GM12878 (cell line): ENCODE results near the gene FOLR3. TPM values are rescaled to one million over a fixed set of nuclear protein-coding genes. Genes with fewer than 3 reads are reported as not detected.
A peak's percentile ranks its signal among the peaks of the same experiment; 100 is the strongest.

Source experiments
- ATAC-seq: fragments of 200-7000 bp; cut with Tn5 transposase; 3 replicates; pipeline ENCODE4 v1.9.1; 2020; ENCODE audit warnings: mild to moderate bottlenecking, moderate library complexity
- BruUV-seq: library from RNA; stranded (reverse); fragments of 400-500 nt; replicated peaks from 2 replicates; lab custom pipeline; 2021; lab: Mats Ljungman, UMichigan
- CTCF ChIA-PET: fragments of 300-600 bp; sonication (Branson Sonifier 250); formaldehyde crosslinking; extraction: SDS; loops from one replicate; lab custom pipeline; 2021; ENCODE audit warnings: inconsistent platforms; lab: Yijun Ruan, JAX
- POLR2A ChIA-PET: fragments of 350-600 bp; formaldehyde crosslinking; extraction: SDS; loops from one replicate; lab custom pipeline; 2021; ENCODE audit warnings: inconsistent platforms; lab: Charles Lee
- RAD21 ChIA-PET: fragments of 300-600 bp; sonication (Branson Sonifier 250); formaldehyde crosslinking; loops from one replicate; lab custom pipeline; 2023; ENCODE audit warnings: antibody characterized with exemption; ENCODE audit not compliant: unreplicated experiment; lab: Charles Lee
- SMC1A ChIA-PET: fragments of 300-600 bp; sonication (Branson Sonifier 250); formaldehyde crosslinking; loops from one replicate; lab custom pipeline; 2023; ENCODE audit not compliant: unreplicated experiment, uncharacterized antibody; lab: Charles Lee
- DNase-seq: peaks from one replicate; pipeline ENCODE4 v3.0.0-alpha.2; 2011; ENCODE audit warnings: low read depth, low spot score
- FAIRE-seq: peaks from 3 replicates; lab custom pipeline; 2011; peaks lifted over from hg19 to GRCh38; lab: Jason Lieb, UNC
- H2AFZ ChIP-seq: 2 replicates; pipeline ENCODE4 v1.6.0; 2011; ENCODE audit warnings: low read depth, low read length, control low read depth; ENCODE audit not compliant: control insufficient read depth
- H3K27ac ChIP-seq: 2 replicates; pipeline ENCODE4 v1.5.1; 2011; ENCODE audit warnings: control low read depth; ENCODE audit not compliant: control insufficient read depth, insufficient read depth
- H3K27me3 ChIP-seq, 2 experiments: replicated peaks in 1 of 2; 2 replicates each; pipeline versions ENCODE4 v1.6.0 to v1.6.1; 2011; ENCODE audit warnings: low read length in 1 of 2; ENCODE audit not compliant: control insufficient read depth in 2 of 2, insufficient read depth in 2 of 2
- H3K36me3 ChIP-seq, 2 experiments: 2 replicates each; pipeline ENCODE4 v1.5.1; 2011; ENCODE audit warnings: low read length in 1 of 2; ENCODE audit not compliant: control insufficient read depth in 2 of 2, insufficient read depth in 2 of 2
- H3K4me1 ChIP-seq: 2 replicates; pipeline ENCODE4 v1.6.1; 2011; ENCODE audit warnings: mild to moderate bottlenecking, low read length, moderate library complexity, mixed read lengths; ENCODE audit not compliant: control insufficient read depth, insufficient read depth
- H3K4me2 ChIP-seq: 2 replicates; pipeline ENCODE4 v1.6.0; 2011; ENCODE audit warnings: control low read depth; ENCODE audit not compliant: control insufficient read depth, insufficient read depth
- H3K4me3 ChIP-seq: fragments of 200-600 bp; sonication (generic); 2 replicates; pipeline ENCODE4 v1.5.1; 2016
- H3K79me2 ChIP-seq: 2 replicates; pipeline ENCODE4 v1.6.0; 2011; ENCODE audit warnings: low read length; ENCODE audit not compliant: control insufficient read depth, insufficient read depth
- H3K9ac ChIP-seq: 2 replicates; pipeline ENCODE4 v1.8.0; 2011; ENCODE audit warnings: low read length, control low read depth, mixed read lengths; ENCODE audit not compliant: control insufficient read depth, insufficient read depth
- H3K9me3 ChIP-seq: replicated peaks from 3 replicates; pipeline ENCODE4 v1.5.1; 2011; ENCODE audit warnings: mild to moderate bottlenecking, low read length; ENCODE audit not compliant: control insufficient read depth, insufficient read depth
- H4K20me1 ChIP-seq: 2 replicates; pipeline ENCODE4 v1.6.0; 2011; ENCODE audit not compliant: control insufficient read depth, insufficient read depth
- CBX5 ChIP-seq: sonication (generic); IDR thresholded peaks from 2 replicates; pipeline ENCODE4 v1.6.1; 2016; ENCODE audit warnings: low read depth, moderate library complexity, mild to moderate bottlenecking, inconsistent platforms
- DPF2 ChIP-seq: fragments of 450-650 bp; IDR thresholded peaks from 2 replicates; pipeline ENCODE4 v1.6.1; 2017; ENCODE audit warnings: mild to moderate bottlenecking
- EED ChIP-seq: sonication (generic); IDR thresholded peaks from 2 replicates; pipeline ENCODE4 v1.6.1; 2016; ENCODE audit warnings: antibody characterized with exemption, low read depth
- ETV6 ChIP-seq, 2 experiments: fragments of 450-650 bp in 1 of 2; IDR thresholded peaks in 1 of 2; conservative IDR thresholded peaks in 1 of 2; 2 replicates each; pipeline ENCODE4 v1.6.1; 2014; ENCODE audit warnings: antibody characterized with exemption in 1 of 2, borderline replicate concordance in 1 of 2, low read depth in 1 of 2, mild to moderate bottlenecking in 1 of 2, moderate library complexity in 1 of 2
- EZH2 ChIP-seq: IDR thresholded peaks from 2 replicates; pipeline ENCODE4 v1.6.1; 2012; ENCODE audit warnings: low read depth, mild to moderate bottlenecking, control low read depth, inconsistent platforms, low read length, borderline replicate concordance; ENCODE audit not compliant: control insufficient read depth
- HDGF ChIP-seq: fragments of 450-650 bp; IDR thresholded peaks from 2 replicates; pipeline ENCODE4 v1.6.1; 2016; ENCODE audit warnings: antibody characterized with exemption
- IKZF1 ChIP-seq: fragments of 450-650 bp; conservative IDR thresholded peaks from 2 replicates; pipeline ENCODE4 v1.6.1; 2017; ENCODE audit warnings: antibody characterized with exemption, mild to moderate bottlenecking
- KLF5 ChIP-seq: fragments of 450-650 bp; IDR thresholded peaks from 2 replicates; pipeline ENCODE4 v1.6.1; 2014; ENCODE audit warnings: mild to moderate bottlenecking; ENCODE audit not compliant: partially characterized antibody
- NBN ChIP-seq: fragments of 450-650 bp; IDR thresholded peaks from 2 replicates; pipeline ENCODE4 v1.6.1; 2016
- NFYA ChIP-seq: IDR thresholded peaks from 2 replicates; pipeline ENCODE4 v1.6.1; 2011; ENCODE audit warnings: low read depth, mild to moderate bottlenecking, low read length, improper control_type of control experiment, borderline replicate concordance
- POU2F2 ChIP-seq: IDR thresholded peaks from 3 replicates; pipeline ENCODE4 v1.6.1; 2011; ENCODE audit warnings: low read depth, mild to moderate bottlenecking, low read length, borderline replicate concordance
- SMAD1 ChIP-seq: fragments of 450-650 bp; IDR thresholded peaks from 2 replicates; pipeline ENCODE4 v1.6.1; 2018; ENCODE audit warnings: mild to moderate bottlenecking, low read depth; ENCODE audit not compliant: partially characterized antibody
- WGBS: methylation state at CpG from one replicate; pipeline ENCODE4 v1.1.6; 2016; ENCODE audit warnings: low lambda C conversion rate; ENCODE audit not compliant: insufficient replicate concordance, insufficient coverage; ENCODE audit errors: missing lambda C conversion rate; 5-methylcytosine and 5-hydroxymethylcytosine counted together
- in situ Hi-C: fragments of 300-500 bp; cut with MboI; formaldehyde crosslinking; loops from 9 replicates; pipeline ENCODE4 v1.14.3; 2018; ENCODE audit warnings: mixed read lengths
- intact Hi-C: fragments of 100-400 bp; cut with micrococcal nuclease; formaldehyde crosslinking; loops from one replicate; pipeline ENCODE4 v1.14.2; 2022; ENCODE audit not compliant: unreplicated experiment
- polyA plus RNA-seq, 11 experiments: library from polyadenylated mRNA; depleted of rRNA in 4 of 11; unstranded in 6 of 11; stranded (reverse) in 5 of 11; fragments of >200 nt; fragmentation: Nextera tagmentation in 4 of 11; fragmentation: Illumina TruSeq in 1 of 11; extraction: Ambion mirVana in 4 of 11; extraction: Trizol in 1 of 11; gene quantifications; 1 replicate in 1 of 11; 2 replicates in 10 of 11; pipeline versions ENCODE4 v1.2.1 to v1.2.3, GENCODE V29; 2011 to 2016; ENCODE audit warnings: inconsistent platforms in 2 of 11, missing spikeins in 2 of 11, low read depth in 1 of 11
- total RNA-seq, 4 experiments: library from RNA; depleted of rRNA in 3 of 4; stranded (reverse); fragments of >200 nt in 3 of 4; fragmentation: Illumina TruSeq in 1 of 4; extraction: Trizol in 1 of 4; gene quantifications; 2 replicates each; pipeline versions ENCODE4 v1.2.1 to v1.2.3, GENCODE V29; 2013 to 2021
- TF ChIP-seq, protein P1 (sequence below): fragments of 450-650 bp; IDR thresholded peaks from 2 replicates; pipeline ENCODE4 v1.6.1; 2017; ENCODE audit warnings: mild to moderate bottlenecking, low read depth, inconsistent platforms; ENCODE audit not compliant: poor library complexity, severe bottlenecking
- TF ChIP-seq, protein P2 (sequence below): fragments of 450-650 bp; IDR thresholded peaks from 2 replicates; pipeline ENCODE4 v1.6.1; 2016; ENCODE audit warnings: mild to moderate bottlenecking, moderate library complexity, borderline replicate concordance
- TF ChIP-seq, protein P3 (sequence below): IDR thresholded peaks from 2 replicates; pipeline ENCODE4 v1.6.1; 2012; ENCODE audit warnings: low read depth, low read length, improper control_type of control experiment

FOLR3 gene
- total and polyA plus RNA-seq, 10 of the 15 experiments (the other 5 are each of a cell fraction or from before 2014, with no cell fraction given): not detected

DNA sequence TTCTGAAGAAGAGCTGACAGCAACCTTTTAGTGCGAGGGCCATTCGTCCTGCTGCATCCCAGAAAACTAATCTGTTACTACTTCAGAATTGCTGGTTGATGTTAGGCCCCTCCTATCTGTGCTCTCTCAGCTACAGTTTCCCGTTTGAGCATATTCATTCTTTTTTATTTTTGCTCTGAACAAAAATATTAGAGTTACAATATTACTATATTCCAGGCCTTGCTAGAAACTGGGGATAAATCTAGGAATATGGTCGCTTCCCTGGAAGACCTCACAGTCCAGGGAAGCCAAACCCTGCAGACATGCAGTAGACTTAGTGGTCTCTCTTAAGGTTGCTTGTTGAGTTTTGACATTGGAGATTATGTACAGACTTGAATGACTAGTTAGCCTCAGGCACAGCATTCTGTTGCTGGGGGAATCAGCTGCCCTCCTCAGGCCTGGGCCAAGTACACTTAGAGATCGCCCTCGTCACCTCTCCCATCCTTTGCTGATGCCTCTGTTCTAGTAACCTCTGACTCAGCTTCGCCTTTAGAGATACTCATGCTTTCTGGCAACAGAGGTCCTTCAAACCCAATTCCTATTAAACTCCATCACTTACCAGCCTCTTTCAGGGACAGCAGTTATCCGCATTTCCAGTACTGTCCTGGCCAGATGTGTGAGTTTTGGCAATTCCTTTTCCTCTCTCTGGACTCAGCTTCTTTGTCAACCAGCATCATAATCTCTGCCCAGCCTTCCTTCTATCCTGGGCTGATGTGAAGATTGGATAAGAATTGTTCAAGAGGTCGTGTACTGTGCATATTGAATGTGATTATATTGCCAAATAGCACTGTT, 22.3 kb upstream of the FOLR3 start:
- POLR2A ChIA-PET: interaction anchor here (1.0 to 3.3 kb wide), 9 partner anchors 11 to 148 kb away, joined by 3 to 13 read pairs (median 6); partner anchors contain the start of gene LAMTOR1
- peaks cover 7% of the 10 kb centered on the region for H3K4me1 ChIP-seq
- DNase-seq (no peak), FAIRE-seq (no peak), ATAC-seq (no peak)
- peak overlapping the region; percentile 95 for H3K4me2 ChIP-seq
- in situ Hi-C loops: no loop called here
- peaks cover 5% of the 10 kb centered on the region for H3K79me2 ChIP-seq
- H3K9me3 ChIP-seq: no peaks in the 10 kb centered on the region
- peaks cover 0 to 2% of the 10 kb centered on the region in 2 experiments; a peak in 2 of 4 replicates for H3K36me3 ChIP-seq
- H3K27ac ChIP-seq: peak overlapping the region; percentile 99
- peak overlapping the region; percentile 53 for H3K4me3 ChIP-seq
- H3K27me3 ChIP-seq: no peaks in the 10 kb centered on the region
- no peaks in the 10 kb centered on the region for H4K20me1 ChIP-seq
- WGBS: 58% methylated on average over 9 of the region's 9 CpGs
- CTCF ChIA-PET: interaction anchor here (1.0 to 2.9 kb wide), 5 partner anchors 30 to 318 kb away, joined by 4 to 12 read pairs (median 6); no protein-coding TSS in a partner anchor
- peak overlapping the region; percentile 92 for H3K9ac ChIP-seq
- BruUV-seq: TSS peak; percentile 99
- intact Hi-C loops: loop anchor here (1.0 kb wide), 2 partner anchors 110 to 185 kb away; partner anchors contain the start of gene XNDC1N
- RAD21 ChIA-PET: interaction anchor here (0.6 to 2.1 kb wide), 6 partner anchors 22 to 318 kb away, joined by 3 to 7 read pairs (median 5); partner anchors contain the start of genes RNF121 and XNDC1N
- SMC1A ChIA-PET: interaction anchor here (1.0 to 1.9 kb wide), 12 partner anchors 13 to 318 kb away, joined by 3 to 10 read pairs (median 4); partner anchors contain the start of genes RNF121 and XNDC1N
- peak overlapping the region; percentile 91 for H2AFZ ChIP-seq
- TF ChIP-seq NBN (0 out of 2 replicates have a peak, but pooled peaks have one; percentile 9), EZH2 (no peak), SMAD1 (peak; percentile 2), POU2F2 (no peak), ETV6 (conservative IDR thresholded peaks at IDR 0.05 in 1 of 2, IDR thresholded peaks at IDR 0.05 in 1 of 2; ENCODE audit: borderline replicate concordance in 1 of 2, low read depth in 1 of 2) (no peak), HDGF (no peak), CBX5 (no peak), EED (no peak), KLF5 (no peak), DPF2 (no peak), IKZF1 (no peak), NFYA (no peak)
- TF ChIP-seq, protein P1, sequence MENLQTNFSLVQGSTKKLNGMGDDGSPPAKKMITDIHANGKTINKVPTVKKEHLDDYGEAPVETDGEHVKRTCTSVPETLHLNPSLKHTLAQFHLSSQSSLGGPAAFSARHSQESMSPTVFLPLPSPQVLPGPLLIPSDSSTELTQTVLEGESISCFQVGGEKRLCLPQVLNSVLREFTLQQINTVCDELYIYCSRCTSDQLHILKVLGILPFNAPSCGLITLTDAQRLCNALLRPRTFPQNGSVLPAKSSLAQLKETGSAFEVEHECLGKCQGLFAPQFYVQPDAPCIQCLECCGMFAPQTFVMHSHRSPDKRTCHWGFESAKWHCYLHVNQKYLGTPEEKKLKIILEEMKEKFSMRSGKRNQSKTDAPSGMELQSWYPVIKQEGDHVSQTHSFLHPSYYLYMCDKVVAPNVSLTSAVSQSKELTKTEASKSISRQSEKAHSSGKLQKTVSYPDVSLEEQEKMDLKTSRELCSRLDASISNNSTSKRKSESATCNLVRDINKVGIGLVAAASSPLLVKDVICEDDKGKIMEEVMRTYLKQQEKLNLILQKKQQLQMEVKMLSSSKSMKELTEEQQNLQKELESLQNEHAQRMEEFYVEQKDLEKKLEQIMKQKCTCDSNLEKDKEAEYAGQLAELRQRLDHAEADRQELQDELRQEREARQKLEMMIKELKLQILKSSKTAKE: no peak
- TF ChIP-seq, protein P2, sequence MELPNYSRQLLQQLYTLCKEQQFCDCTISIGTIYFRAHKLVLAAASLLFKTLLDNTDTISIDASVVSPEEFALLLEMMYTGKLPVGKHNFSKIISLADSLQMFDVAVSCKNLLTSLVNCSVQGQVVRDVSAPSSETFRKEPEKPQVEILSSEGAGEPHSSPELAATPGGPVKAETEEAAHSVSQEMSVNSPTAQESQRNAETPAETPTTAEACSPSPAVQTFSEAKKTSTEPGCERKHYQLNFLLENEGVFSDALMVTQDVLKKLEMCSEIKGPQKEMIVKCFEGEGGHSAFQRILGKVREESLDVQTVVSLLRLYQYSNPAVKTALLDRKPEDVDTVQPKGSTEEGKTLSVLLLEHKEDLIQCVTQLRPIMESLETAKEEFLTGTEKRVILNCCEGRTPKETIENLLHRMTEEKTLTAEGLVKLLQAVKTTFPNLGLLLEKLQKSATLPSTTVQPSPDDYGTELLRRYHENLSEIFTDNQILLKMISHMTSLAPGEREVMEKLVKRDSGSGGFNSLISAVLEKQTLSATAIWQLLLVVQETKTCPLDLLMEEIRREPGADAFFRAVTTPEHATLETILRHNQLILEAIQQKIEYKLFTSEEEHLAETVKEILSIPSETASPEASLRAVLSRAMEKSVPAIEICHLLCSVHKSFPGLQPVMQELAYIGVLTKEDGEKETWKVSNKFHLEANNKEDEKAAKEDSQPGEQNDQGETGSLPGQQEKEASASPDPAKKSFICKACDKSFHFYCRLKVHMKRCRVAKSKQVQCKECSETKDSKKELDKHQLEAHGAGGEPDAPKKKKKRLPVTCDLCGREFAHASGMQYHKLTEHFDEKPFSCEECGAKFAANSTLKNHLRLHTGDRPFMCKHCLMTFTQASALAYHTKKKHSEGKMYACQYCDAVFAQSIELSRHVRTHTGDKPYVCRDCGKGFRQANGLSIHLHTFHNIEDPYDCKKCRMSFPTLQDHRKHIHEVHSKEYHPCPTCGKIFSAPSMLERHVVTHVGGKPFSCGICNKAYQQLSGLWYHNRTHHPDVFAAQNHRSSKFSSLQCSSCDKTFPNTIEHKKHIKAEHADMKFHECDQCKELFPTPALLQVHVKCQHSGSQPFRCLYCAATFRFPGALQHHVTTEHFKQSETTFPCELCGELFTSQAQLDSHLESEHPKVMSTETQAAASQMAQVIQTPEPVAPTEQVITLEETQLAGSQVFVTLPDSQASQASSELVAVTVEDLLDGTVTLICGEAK: no peak
- TF ChIP-seq, protein P3, sequence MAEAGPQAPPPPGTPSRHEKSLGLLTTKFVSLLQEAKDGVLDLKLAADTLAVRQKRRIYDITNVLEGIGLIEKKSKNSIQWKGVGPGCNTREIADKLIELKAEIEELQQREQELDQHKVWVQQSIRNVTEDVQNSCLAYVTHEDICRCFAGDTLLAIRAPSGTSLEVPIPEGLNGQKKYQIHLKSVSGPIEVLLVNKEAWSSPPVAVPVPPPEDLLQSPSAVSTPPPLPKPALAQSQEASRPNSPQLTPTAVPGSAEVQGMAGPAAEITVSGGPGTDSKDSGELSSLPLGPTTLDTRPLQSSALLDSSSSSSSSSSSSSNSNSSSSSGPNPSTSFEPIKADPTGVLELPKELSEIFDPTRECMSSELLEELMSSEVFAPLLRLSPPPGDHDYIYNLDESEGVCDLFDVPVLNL: no peak
